Ovary (tissue), 9 donors: ENCODE measurements around the gene SPG7. TPM values are rescaled to one million over a fixed set of nuclear protein-coding genes. Genes with fewer than 3 reads are reported as not detected.

Experiments
- DNase-seq, 5 donors: peaks; one replicate each; pipeline ENCODE4 v3.0.0-alpha.2; 2019 to 2020
- H3K27ac ChIP-seq, 2 donors: fragments of 200-600 bp; one replicate each; pipeline versions ENCODE4 v1.5.1 to v1.8.0; 2019 to 2022
- H3K27me3 ChIP-seq: fragments of 200-600 bp; one replicate; pipeline ENCODE4 v1.8.0; 2022
- H3K36me3 ChIP-seq: fragments of 200-600 bp; sonication (generic); one replicate; pipeline ENCODE4 v1.5.1; 2019
- H3K4me1 ChIP-seq: one replicate; pipeline ENCODE4 v1.8.1; 2013; ENCODE audit warnings: mild to moderate bottlenecking, moderate library complexity; ENCODE audit not compliant: insufficient read depth
- H3K4me3 ChIP-seq: fragments of 200-600 bp; sonication (generic); one replicate; pipeline ENCODE4 v1.5.1; 2017
- H3K9me3 ChIP-seq, 2 donors: fragments of 200-600 bp in 1 of 2; sonication (generic) in 1 of 2; one replicate each; pipeline versions ENCODE4 v1.5.1 to v1.8.1; 2013 to 2019; ENCODE audit warnings: mild to moderate bottlenecking in 1 of 2, moderate library complexity in 1 of 2
- CTCF ChIP-seq, 3 donors: fragments of 450-650 bp in 2 of 3; fragments of 200-600 bp in 1 of 3; IDR thresholded peaks; one replicate each; pipeline versions ENCODE4 v1.5.1 to v1.8.0; 2016 to 2022; ENCODE audit warnings: antibody characterized with exemption in 3 of 3, mild to moderate bottlenecking in 1 of 3
- EP300 ChIP-seq: sonication (generic); formaldehyde crosslinking; IDR thresholded peaks from one replicate; pipeline ENCODE4 v1.6.1; 2017; ENCODE audit warnings: antibody characterized with exemption
- POLR2A ChIP-seq: fragments of 450-650 bp; IDR thresholded peaks from one replicate; pipeline ENCODE4 v1.6.1; 2017; ENCODE audit warnings: antibody characterized with exemption, mild to moderate bottlenecking, moderate library complexity
- WGBS, 3 donors: extraction: QIAGEN DNeasy Blood & Tissue Kit in 1 of 3; methylation state at CpG; one replicate each; pipeline versions ENCODE4 v1.1.5 to v1.1.7; 2013 to 2017; 5-methylcytosine and 5-hydroxymethylcytosine counted together
- intact Hi-C, 4 donors: fragments of 100-400 bp; cut with DNase I; formaldehyde crosslinking; loops; one replicate each; pipeline versions ENCODE4 v1.11.0 to v1.15.1; 2022 to 2023
- polyA plus RNA-seq, 2 donors: library from polyadenylated mRNA; stranded (reverse); fragments of 200-250 nt in 1 of 2; fragments of 350-450 nt in 1 of 2; fragmentation: Illumina TruSeq in 1 of 2; extraction: RNeasy Lipid Tissue Mini Kit (QIAGEN cat#74804) in 1 of 2; gene quantifications; one replicate each; pipeline ENCODE4 v1.2.3, GENCODE V29; 2013 to 2014
- total RNA-seq, 7 donors: library from RNA; depleted of rRNA in 2 of 7; stranded (reverse); fragments of >200 nt in 2 of 7; fragmentation: NEBNext Ultra II Directional in 3 of 7; extraction: Animal tissue kit (Norgen Biotek cat#: 25700) in 3 of 7; gene quantifications; one replicate each; pipeline versions ENCODE4 v1.1.0 to v1.2.4, GENCODE V29; 2016 to 2023
- donor health status: DM: no; HTN: no; CAD: no; lungs with moderate emphysema.
- donor health status: DM: no; HTN: no; CAD: no.
- donor health status: Bipolar disorder and iron deficiency.
- donor health status: DM: yes; HTN: yes; CAD: no.
- donor health status: DM: no; HTN: no; CAD: no.
- donor health status: DM: yes; HTN: yes; CAD: no.

SPG7 gene
- total and polyA plus RNA-seq, 9 donors: 48.9 to 145 (median 92.2) TPM

- Histone ChIP-seq H3K4me3 (no peak overlapping the region), H3K36me3 (no peaks in the 10 kb centered on the region), H3K9me3 (no peaks in the 10 kb centered on the region), H3K27me3 (no peaks in the 10 kb centered on the region), H3K27ac (no peak overlapping the region), H3K4me1 (no peaks in the 10 kb centered on the region)
- intact Hi-C loops: no loop called here
- TF ChIP-seq POLR2A (no peak), EP300 (no peak), CTCF (IDR thresholded peaks at IDR 0.05) (no peak)
- WGBS, 3 donors: 90 to 92% (median 92%) methylated on average over 9 of the region's 9 CpGs
- no peak for DNase-seq
These were observed 4.2 kb downstream of the SPG7 start for GRCh38 chr16:89512453-89512852.

- Histone ChIP-seq H3K4me3 (no peak overlapping the region), H3K36me3 (no peaks in the 10 kb centered on the region), H3K9me3 (no peaks in the 10 kb centered on the region), H3K4me1 (no peaks in the 10 kb centered on the region), H3K27ac (no peak overlapping the region), H3K27me3 (no peaks in the 10 kb centered on the region)
- TF ChIP-seq EP300: no peak
- TF ChIP-seq CTCF (IDR thresholded peaks at IDR 0.05): no peak
- TF ChIP-seq POLR2A: no peak
- intact Hi-C loops: no loop called here
- 79 to 83% (median 81%) methylated on average over 9 of the region's 9 CpGs for WGBS, 3 donors
- DNase-seq: no peak
These were observed 8.9 kb downstream of the SPG7 start for GRCh38 chr16:89517128-89517527.

- H3K4me3 ChIP-seq: no peak overlapping the region
- no peak for TF ChIP-seq EP300
- no peak for TF ChIP-seq POLR2A
- TF ChIP-seq CTCF (IDR thresholded peaks at IDR 0.05): no peak
- H3K9me3 ChIP-seq: no peaks in the 10 kb centered on the region
- H3K36me3 ChIP-seq: no peaks in the 10 kb centered on the region
- 68 to 76% (median 75%) methylated on average over 15 of the region's 15 CpGs for WGBS, 3 donors
- intact Hi-C loops: no loop called here
- no peaks in the 10 kb centered on the region for H3K27me3 ChIP-seq
- no peak overlapping the region for H3K27ac ChIP-seq
- no peaks in the 10 kb centered on the region for H3K4me1 ChIP-seq
- no peak for DNase-seq
These were observed 11.7 kb downstream of the SPG7 start for GRCh38 chr16:89519881-89520280.

DNA sequence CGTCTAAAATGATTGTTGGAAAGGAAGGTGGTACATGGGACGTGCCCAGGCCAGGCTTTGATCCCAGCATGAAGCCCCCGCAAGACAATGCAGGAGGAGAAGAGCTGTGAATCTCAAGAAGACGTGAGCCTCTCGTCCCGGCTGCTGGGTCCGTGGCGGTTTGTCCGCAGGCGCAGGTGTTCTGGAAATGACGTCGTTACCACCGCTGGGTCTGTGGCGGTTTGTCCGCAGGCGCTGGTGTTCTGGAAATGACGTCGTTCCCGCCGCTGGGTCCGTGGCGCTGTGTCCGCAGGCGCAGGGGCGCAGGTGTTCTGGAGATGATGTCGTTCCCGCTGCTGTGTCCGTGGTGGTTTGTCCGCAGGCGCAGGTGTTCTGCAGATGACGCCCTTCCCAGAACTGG lies 14.1 kb downstream of the SPG7 start:
- Histone ChIP-seq H3K9me3 (no peaks in the 10 kb centered on the region), H3K4me1 (no peaks in the 10 kb centered on the region), H3K36me3 (no peaks in the 10 kb centered on the region), H3K27ac (no peak overlapping the region), H3K4me3 (no peak overlapping the region), H3K27me3 (no peaks in the 10 kb centered on the region)
- WGBS, 3 donors: 89 to 90% (median 90%) methylated on average over 31 of the region's 31 CpGs
- TF ChIP-seq CTCF (IDR thresholded peaks at IDR 0.05): no peak
- no peak for TF ChIP-seq EP300
- no peak for TF ChIP-seq POLR2A
- intact Hi-C loops: no loop called here
- DNase-seq: no peak
